HEK293 (cell line): ENCODE measurements around the gene CACNA1D.

Source experiments
- FEZF1 ChIP-seq: fragments of 450-650 bp; formaldehyde crosslinking; IDR thresholded peaks from 2 replicates; pipeline ENCODE4 v1.5.1; 2016; ENCODE audit warnings: missing biosample characterization, missing genetic modification characterization
- KLF8 ChIP-seq: fragments of 450-650 bp; formaldehyde crosslinking; IDR thresholded peaks from 2 replicates; pipeline ENCODE4 v1.5.1; 2016; ENCODE audit warnings: missing biosample characterization, missing genetic modification characterization

- no peak for TF ChIP-seq FEZF1 (tag by site-specific recombination)
- no peak for TF ChIP-seq KLF8 (tag by site-specific recombination)
Observed at GRCh38 chr3:53773611-53774368, 279.4 kb downstream of the CACNA1D start.
